ENCODE data around the gene GLT6D1.

- TF ChIP-seq POLR2A (IDR thresholded peaks at IDR 0.05; ENCODE audit: low read length) (no peak), GATA1 (IDR thresholded peaks at IDR 0.05; ENCODE audit: low read depth, low read length) (no peak)
Measured at GRCh38 chr9:135580664-135581380, 58.5 kb downstream of the GLT6D1 start.
